ENCODE data around the gene TVP23C. TPM values are rescaled to one million over a fixed set of nuclear protein-coding genes. Genes with fewer than 3 reads are reported as not detected.

TVP23C gene
- total RNA-seq, 1 donor from 2014 or later = 15.1 TPM

GRCh38 chr17:15456496-15456895 lies 106.8 kb downstream of the TVP23C start:
- Mint-ChIP-seq H3K36me3 (peaks cover 34% of the 10 kb centered on the region), H3K4me3 (no peak overlapping the region), H3K4me1 (ENCODE audit: unreplicated experiment) (peaks cover 15% of the 10 kb centered on the region), H3K27me3 (no peaks in the 10 kb centered on the region), H3K27ac (no peak overlapping the region), H3K9me3 (no peaks in the 10 kb centered on the region)
- no peak for DNase-seq (ENCODE audit: extremely low spot score, unreplicated experiment)
- TF ChIP-seq CTCF (conservative IDR thresholded peaks at IDR 0.05) = no peak

GRCh38 chr17:15454346-15454745 lies 108.9 kb downstream of the TVP23C start:
- Mint-ChIP-seq H3K9me3 (no peaks in the 10 kb centered on the region), H3K4me3 (no peak overlapping the region), H3K4me1 (ENCODE audit: unreplicated experiment) (peaks cover 15% of the 10 kb centered on the region), H3K36me3 (peaks cover 24% of the 10 kb centered on the region), H3K27me3 (no peaks in the 10 kb centered on the region), H3K27ac (no peak overlapping the region)
- TF ChIP-seq CTCF (conservative IDR thresholded peaks at IDR 0.05) = no peak
- DNase-seq (ENCODE audit: extremely low spot score, unreplicated experiment) = no peak

DNA sequence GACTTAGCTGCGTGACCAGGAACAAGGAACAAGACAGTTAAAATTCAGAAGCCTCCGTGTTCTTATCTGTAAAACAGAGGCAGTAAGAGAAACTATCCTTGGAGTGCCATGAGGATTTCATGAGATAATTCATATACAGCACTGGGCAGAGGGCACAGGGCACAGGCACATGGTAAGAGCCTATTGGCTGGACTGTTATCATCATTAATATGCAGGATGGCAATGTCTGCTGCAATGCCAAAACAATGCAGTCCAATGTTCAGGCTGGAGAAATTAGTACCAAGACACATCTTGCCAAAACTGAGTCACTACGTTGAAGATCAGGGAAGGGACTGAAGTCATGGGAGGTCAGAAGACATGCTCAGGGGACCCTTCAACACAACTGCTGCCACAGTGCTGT lies 109.5 kb downstream of the TVP23C start:
- TF ChIP-seq CTCF (conservative IDR thresholded peaks at IDR 0.05) = no peak
- DNase-seq (ENCODE audit: extremely low spot score, unreplicated experiment) = no peak
- no peaks in the 10 kb centered on the region for H3K27me3 Mint-ChIP-seq
- peaks cover 27% of the 10 kb centered on the region for H3K36me3 Mint-ChIP-seq
- H3K27ac Mint-ChIP-seq = no peak overlapping the region
- H3K9me3 Mint-ChIP-seq = no peaks in the 10 kb centered on the region
- no peak overlapping the region for H3K4me3 Mint-ChIP-seq
- peaks cover 18% of the 10 kb centered on the region for H3K4me1 Mint-ChIP-seq (ENCODE audit: unreplicated experiment)

DNA sequence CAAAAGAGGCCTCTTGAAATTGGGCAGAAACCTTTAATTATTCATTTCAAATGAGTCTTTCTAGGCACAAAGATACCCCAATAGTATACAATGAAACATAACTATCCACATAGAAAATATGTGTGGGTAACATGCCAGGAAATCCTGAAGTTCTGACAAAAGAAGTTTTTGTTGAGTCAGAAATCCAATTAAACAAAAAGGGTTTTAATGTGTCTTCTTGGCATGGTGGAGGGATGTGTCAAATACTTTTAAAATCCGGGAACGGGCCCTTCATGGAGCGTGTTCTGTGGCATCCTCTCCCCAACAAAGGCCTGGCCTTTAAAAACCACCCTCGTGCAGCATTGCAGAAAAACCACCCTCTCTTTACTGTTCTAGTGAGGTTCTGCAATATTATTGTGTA lies 110.0 kb downstream of the TVP23C start:
- Mint-ChIP-seq H3K4me3 (no peak overlapping the region), H3K4me1 (ENCODE audit: unreplicated experiment) (peaks cover 22% of the 10 kb centered on the region), H3K27ac (no peak overlapping the region), H3K27me3 (no peaks in the 10 kb centered on the region), H3K36me3 (peaks cover 29% of the 10 kb centered on the region), H3K9me3 (no peaks in the 10 kb centered on the region)
- DNase-seq (ENCODE audit: extremely low spot score, unreplicated experiment) = no peak
- no peak for TF ChIP-seq CTCF (conservative IDR thresholded peaks at IDR 0.05)

- H3K36me3 Mint-ChIP-seq = peaks cover 30% of the 10 kb centered on the region
- H3K27ac Mint-ChIP-seq = no peak overlapping the region
Observed at GRCh38 chr17:15452746-15453145, 110.5 kb downstream of the TVP23C start.

More at GRCh38 chr17:15452746-15453145, 110.5 kb downstream of the TVP23C start:
- Mint-ChIP-seq H3K9me3 (no peaks in the 10 kb centered on the region), H3K4me3 (no peak overlapping the region), H3K27me3 (no peaks in the 10 kb centered on the region), H3K4me1 (ENCODE audit: unreplicated experiment) (peaks cover 23% of the 10 kb centered on the region)
- no peak for DNase-seq (ENCODE audit: extremely low spot score, unreplicated experiment)
- no peak for TF ChIP-seq CTCF (conservative IDR thresholded peaks at IDR 0.05)

Other genes starting within 250 kb of the TVP23C start
- gene TEKT3, start 221.9 kb downstream of the TVP23C start, total RNA-seq (ENCODE audit: low replicate concordance) = 0.56 and 1.3 TPM in 2 replicates
- 5.4 and 12.9 TPM in 2 replicates for gene CDRT4, start 95.9 kb downstream of the TVP23C start, total RNA-seq (ENCODE audit: low replicate concordance)
- 2.4 and 3.3 TPM in 2 replicates for gene FBXW10B, start 56.2 kb upstream of the TVP23C start, total RNA-seq (ENCODE audit: low replicate concordance)
- gene TRIM16, start 120.8 kb upstream of the TVP23C start, total RNA-seq (ENCODE audit: low replicate concordance) = 46.4 and 53.6 TPM in 2 replicates
- gene ZNF286A, start 136.3 kb upstream of the TVP23C start, total RNA-seq (ENCODE audit: low replicate concordance) = 46.1 and 86.1 TPM in 2 replicates
- 0.45 and 0.46 TPM in 2 replicates for gene TBC1D26, start 168.8 kb upstream of the TVP23C start, total RNA-seq (ENCODE audit: low replicate concordance)

Data from type B pancreatic cell (in vitro differentiated cells).